Amygdala (tissue), 56 donors: ENCODE measurements around the gene CHP2.
"Not testable (repeated sequence)": the region's sequence is repeated elsewhere in the genome, so short reads cannot be mapped to it uniquely, and the experiment has no call there.

Experiments used
- DNase-seq, 56 donors: peaks; one replicate each; lab custom pipeline; 2025; lab: John Stamatoyannopoulos, UW

The CHP2 gene

GRCh38 chr16:23742766-23743165 is 12.1 kb upstream of the CHP2 start:
- no peak for DNase-seq

- no peak for DNase-seq
These were observed 9.6 kb upstream of the CHP2 start for GRCh38 chr16:23745263-23745662.

- DNase-seq = no peak
These were observed 6.2 kb upstream of the CHP2 start for GRCh38 chr16:23748630-23749029.

DNA sequence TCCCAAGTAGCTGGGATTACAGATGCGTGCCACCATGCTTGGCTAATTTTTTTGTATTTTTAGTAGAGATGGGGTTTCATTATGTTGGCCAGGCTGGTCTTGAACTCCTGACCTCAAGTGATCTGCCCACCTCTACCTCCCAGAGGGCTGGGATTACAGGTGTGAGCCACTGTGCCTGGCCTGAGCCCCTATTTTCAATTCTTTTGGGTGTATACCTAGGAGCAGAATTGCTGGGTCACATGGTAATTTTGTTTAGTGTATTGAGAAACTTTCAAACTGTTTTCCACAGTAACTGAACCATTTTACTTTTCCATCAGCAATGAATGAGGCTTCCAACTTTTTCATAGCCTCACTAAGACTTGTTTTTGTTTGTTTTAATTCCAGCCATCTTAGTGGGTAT is 3.8 kb upstream of the CHP2 start:
- DNase-seq = not testable (repeated sequence)

DNA sequence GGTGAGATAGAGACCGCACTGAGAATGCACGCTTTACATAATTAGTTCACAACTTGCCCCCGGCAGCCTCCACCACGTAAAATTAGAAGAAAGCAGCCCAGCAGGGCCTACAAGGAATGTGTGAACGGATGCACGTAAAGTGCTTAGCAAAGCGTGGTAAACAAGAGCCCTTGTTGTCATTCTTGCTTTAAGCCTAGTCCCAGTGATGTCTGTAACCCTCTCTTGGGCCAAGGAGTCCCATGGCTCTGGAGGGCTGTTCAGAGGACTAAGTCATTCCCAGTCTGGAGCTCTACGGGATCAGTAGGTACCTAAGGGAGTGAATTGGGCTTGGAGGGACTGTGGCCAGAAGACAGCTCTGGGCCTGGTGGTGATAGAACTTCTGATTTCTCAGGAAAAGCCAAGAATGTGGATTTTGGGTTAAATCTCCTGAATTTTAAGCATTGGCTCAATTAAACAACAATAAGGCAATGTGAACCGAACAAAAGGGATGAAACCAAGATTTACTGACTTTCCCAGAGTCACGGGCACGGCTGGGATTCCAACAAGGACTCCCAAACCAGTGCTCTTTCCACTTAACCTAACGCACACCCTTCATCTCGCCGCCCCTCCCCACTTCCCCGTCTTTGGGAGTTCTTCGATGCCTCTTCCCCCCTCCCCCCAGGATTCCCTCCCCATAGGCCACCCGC is 775 bp upstream of the CHP2 start:
- no peak for DNase-seq

DNA sequence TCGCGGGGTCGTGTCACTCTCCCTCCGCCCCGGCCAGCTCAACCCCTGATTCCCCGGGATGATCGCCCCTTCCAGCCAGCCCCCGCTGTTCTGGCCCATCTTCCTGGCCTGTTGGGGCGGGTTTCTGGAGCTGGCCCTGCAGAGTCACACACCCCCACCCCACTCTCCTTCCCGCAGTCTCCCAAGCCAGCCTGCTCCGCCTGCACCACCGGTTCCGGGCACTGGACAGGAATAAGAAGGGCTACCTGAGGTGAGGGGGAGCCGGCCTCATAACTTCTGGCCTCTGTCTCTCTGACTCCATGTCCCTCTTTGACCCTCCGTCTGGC is 621 bp downstream of the CHP2 start:
- no peak for DNase-seq

DNA sequence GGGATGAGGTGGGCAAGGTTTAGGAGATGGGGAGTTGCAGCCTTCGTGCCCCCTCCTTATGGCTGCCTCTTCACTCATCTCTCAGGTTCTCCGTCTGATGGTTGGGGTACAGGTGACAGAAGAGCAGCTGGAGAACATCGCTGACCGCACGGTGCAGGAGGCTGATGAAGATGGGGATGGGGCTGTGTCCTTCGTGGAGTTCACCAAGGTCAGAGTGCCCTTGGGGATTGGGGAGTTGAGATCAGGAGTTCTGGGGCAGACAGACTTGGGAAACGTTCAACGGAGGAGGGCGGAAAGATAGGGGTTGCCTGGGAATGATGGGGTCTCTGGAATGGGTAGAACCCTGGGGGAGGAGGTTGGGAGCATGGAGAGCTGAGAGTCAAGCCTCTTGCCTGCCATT is 2.3 kb downstream of the CHP2 start:
- no peak for DNase-seq

GRCh38 chr16:23757937-23758619 is 3.3 kb downstream of the CHP2 start:
- DNase-seq = no peak

- no peak for DNase-seq
These were observed 11.1 kb downstream of the CHP2 start for GRCh38 chr16:23765933-23766332.

DNA sequence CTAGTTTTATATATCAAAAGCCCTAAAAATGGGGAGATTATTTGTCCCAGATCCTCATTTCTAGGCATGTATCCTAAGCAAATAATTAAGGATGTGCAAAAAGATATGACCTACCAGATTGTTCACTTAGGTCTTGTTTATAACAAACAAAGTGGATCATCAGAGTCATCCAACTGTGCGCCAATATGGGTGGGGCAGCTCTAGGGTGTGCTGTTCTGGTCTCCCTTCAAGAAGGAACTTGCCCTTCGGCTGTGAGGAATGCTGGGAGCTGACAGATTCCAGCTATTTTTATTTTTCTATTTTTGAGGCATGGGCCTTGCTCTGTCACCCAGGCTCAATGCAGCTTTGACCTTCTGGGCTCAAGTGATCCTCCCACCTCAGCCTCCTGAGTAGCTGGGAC is 13.8 kb downstream of the CHP2 start:
- no peak for DNase-seq

DNA sequence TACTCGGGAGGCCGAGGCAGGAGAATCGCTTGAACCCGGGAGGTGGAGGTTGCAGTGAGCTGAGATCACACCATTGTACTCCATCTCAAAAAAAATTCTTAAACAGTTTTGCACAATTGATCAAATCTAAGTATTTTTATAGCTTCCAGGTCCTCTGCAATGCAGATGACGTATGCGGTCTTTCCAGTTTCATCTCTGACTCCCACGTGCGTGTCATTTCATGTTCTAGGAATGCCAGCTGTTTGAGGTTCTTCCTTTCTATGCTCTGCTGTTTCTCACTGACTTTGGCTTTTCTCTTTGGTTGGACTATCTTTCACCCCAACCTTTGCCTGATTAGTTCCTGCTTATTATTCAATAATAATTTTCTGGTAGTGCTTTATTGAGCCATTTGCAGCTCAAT is 16.2 kb downstream of the CHP2 start:
- no peak for DNase-seq

- DNase-seq = no peak
These were observed 16.8 kb downstream of the CHP2 start for GRCh38 chr16:23771642-23772041.

DNA sequence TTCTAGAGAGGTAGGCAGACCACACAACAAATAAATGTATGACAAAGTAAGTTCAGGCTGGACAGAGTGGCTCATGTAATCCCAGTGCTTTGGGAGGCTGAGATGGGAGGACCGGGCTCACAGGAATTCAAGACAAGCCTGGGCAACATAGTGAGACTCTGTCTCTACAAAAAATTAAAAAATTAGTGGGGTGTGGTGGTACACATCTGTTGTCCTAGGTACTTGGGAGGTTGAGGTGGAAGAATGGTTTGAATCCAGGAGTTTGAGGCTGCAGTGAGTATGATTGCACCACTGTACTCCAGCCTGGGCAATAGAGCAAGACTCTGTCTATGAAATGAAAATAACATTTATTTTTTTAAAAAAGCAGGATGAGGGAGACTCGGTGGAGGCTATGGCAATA is 18.5 kb downstream of the CHP2 start:
- DNase-seq = no peak

GRCh38 chr16:23781176-23781575 is 26.4 kb downstream of the CHP2 start:
- DNase-seq = no peak

DNA sequence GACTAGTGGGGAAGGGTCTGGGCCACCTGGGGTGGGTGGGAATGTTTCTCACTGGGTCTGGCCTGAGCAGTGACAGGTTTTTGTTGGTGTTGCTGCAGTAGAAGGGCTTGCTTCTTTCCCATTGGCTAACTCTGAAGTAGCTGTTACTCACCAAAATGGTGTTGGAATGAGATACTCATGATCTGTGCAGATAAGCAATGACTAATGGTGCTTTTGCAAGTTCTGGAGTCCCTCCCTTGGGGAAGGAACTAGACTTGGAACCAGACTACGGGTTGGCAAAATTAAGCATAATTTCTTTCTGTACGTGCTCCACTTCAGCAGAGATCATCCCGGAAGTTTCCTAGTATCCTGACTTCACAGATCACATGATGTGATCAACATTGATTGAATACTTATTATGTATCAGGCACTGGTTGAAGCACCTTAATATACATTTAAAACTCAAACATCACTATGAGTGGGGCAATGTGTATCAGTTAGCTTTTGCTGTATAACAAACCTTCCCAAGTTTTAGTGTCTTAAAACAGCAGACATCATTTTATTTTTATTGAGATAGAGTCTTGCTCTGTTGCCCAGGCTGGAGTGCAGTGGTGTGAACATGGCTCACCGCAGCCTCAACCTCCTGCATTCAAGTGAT is 30.1 kb downstream of the CHP2 start:
- DNase-seq = no peak

DNA sequence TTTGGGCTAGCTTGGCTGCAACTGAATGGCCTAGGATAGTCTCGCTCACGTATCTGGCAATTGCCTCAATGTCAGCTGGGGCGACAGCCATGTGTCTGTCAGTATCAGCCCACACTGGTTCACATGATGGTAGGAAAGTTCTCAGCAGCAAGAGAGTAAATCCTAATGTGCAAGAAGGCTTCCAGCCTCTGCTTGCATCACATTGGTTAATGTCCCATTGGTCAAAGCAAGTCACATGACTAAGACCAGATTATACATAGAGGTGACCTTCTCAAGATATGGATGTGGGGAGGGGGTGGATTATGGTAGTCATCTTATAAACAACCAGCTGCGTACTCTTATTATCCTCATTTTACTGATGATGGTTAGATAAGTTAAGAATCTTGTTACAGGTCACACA is 31.0 kb downstream of the CHP2 start:
- no peak for DNase-seq

DNA sequence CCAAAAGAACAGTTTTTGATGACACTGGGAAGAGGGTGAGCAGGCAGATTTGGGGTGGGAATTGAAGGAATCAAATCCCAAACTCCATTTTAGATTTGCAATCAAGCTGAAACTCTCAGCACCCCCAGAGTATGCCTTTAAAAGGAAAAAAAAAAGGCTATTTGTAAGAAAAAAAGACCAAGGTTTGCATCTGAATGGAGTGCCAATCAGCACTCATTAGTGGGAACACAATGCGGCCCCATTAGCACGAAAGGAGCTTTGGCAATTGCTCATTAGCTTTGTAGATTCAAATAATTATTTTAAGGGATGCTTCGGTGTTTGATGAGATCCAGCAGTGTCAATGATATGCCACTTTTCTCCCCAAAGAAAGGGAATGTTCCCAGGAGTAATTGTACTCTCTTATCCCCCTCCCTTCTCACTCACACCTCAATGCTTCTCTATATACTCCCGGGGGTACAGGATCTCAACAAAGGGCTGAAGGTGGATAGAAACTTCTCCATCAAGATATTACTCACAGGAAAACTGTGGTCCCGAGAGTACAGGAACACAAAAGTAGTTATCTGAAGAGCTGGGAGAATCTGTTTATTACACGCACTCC is 32.2 kb downstream of the CHP2 start:
- DNase-seq = no peak

GRCh38 chr16:23788685-23789084 is 33.9 kb downstream of the CHP2 start:
- DNase-seq = no peak

GRCh38 chr16:23795378-23795777 is 40.6 kb downstream of the CHP2 start:
- DNase-seq = no peak

DNA sequence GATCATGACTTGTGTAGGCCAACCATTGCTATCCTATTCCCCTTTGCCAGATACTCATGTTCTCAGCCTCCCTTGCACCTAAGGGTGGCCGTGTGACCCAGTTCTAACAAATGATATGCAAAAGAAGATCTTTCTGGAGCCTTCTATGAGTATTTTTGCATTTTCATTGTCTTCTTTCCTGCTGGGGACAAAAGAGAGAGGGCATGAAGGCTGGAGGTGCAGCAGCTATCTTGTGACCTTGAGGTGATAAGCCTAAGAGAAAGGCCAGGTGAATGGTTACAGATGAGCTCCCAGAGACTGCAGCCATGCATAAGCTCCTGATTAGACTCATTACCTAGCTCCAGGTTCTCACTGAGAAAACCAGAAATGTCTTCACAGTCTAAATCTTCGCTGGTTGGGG is 42.1 kb downstream of the CHP2 start:
- DNase-seq = no peak

DNA sequence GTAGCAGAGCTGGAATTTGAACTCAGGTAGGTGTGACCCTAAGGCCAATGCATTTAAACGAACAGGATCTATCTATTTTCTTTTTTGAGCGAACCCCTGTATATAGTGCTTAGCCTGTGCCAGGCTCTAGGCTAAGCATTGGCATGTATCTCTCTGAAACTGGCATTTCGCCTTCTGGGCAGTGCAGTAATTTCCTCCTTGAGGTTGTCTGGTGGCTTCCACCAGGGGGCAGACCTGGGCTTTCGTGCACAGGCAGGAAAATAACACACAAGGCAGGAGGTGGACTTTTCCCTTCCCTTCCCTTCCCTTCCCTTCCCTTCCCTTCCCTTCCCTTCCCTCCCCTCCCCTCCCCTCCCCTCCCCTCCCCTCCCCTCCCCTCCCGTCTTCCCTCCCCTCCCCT is 46.6 kb downstream of the CHP2 start:
- peak in 52 of 56 donors; percentile 0 to 87 (median 36) for DNase-seq

- no peak for DNase-seq
These were observed 48.0 kb downstream of the CHP2 start for GRCh38 chr16:23802776-23803175.
